ENCODE data around the gene DHX58. TPM values are rescaled to one million over a fixed set of nuclear protein-coding genes. Genes with fewer than 3 reads are reported as not detected.

Gene DHX58
- total RNA-seq, 6 experiments from 2014 or later: 9.0 to 27.9 (median 19.6) TPM

GRCh38 chr17:42111265-42111636 is 1.3 kb downstream of the DHX58 start:
- Histone ChIP-seq H3K4me1 (peaks cover 0 to 50% (median 14%) of the 10 kb centered on the region in 4 donors), H3K36me3 (peaks cover 0 to 6% (median 0%) of the 10 kb centered on the region in 4 donors), H3K4me3 (peak overlapping the region; percentile 54 to 62 (median 59)), H3K27me3 (no peaks in the 10 kb centered on the region), H3K27ac (peak overlapping the region; percentile 65 to 83 (median 77)), H3K9me3 (no peaks in the 10 kb centered on the region)
- 27% methylated on average over 2 of the region's 11 CpGs for WGBS (ENCODE audit: insufficient coverage, low coverage, low lambda C conversion rate, missing lambda C conversion rate)
- peak; percentile 19 to 59 (median 55) for ATAC-seq
- DNase-seq: peak; percentile 75 to 94 (median 91)
- TF ChIP-seq POLR2A (IDR thresholded peaks at IDR 0.05): no peak
- TF ChIP-seq CTCF (IDR thresholded peaks at IDR 0.05): no peak
- intact Hi-C loops (cut with DNase I): loop anchor here in 1 of 2 donors (5.0 kb wide), 1 partner anchor 149 kb away; no protein-coding TSS in a partner anchor

GRCh38 chr17:42110301-42111264 is 1.9 kb downstream of the DHX58 start:
- intact Hi-C loops (cut with DNase I): loop anchor here in 1 of 2 donors (5.0 kb wide), 1 partner anchor 148 kb away; no protein-coding TSS in a partner anchor
- H3K4me3 ChIP-seq: peak overlapping the region in 1 of 3 donors; percentile 59
- no peak for TF ChIP-seq CTCF (IDR thresholded peaks at IDR 0.05)
- no peak for TF ChIP-seq POLR2A (IDR thresholded peaks at IDR 0.05)
- no peak for ATAC-seq
- H3K9me3 ChIP-seq: no peaks in the 10 kb centered on the region
- DNase-seq: peak in 1 of 3 donors; percentile 48
- 70% methylated on average over 9 of the region's 18 CpGs for WGBS (ENCODE audit: insufficient coverage, low coverage, low lambda C conversion rate, missing lambda C conversion rate)
- H3K36me3 ChIP-seq: peaks cover 0 to 9% (median 0%) of the 10 kb centered on the region in 4 donors
- H3K4me1 ChIP-seq: peaks cover 0 to 43% (median 13%) of the 10 kb centered on the region in 4 donors
- H3K27ac ChIP-seq: peak overlapping the region in 1 of 3 donors; percentile 77
- no peaks in the 10 kb centered on the region for H3K27me3 ChIP-seq

- Histone ChIP-seq H3K9me3 (no peaks in the 10 kb centered on the region), H3K36me3 (peaks cover 0 to 22% (median 0%) of the 10 kb centered on the region in 4 donors), H3K27me3 (no peaks in the 10 kb centered on the region), H3K4me3 (no peak overlapping the region), H3K4me1 (peaks cover 0 to 43% (median 13%) of the 10 kb centered on the region in 4 donors), H3K27ac (no peak overlapping the region)
- intact Hi-C loops (cut with DNase I): no loop called here
- WGBS (ENCODE audit: insufficient coverage, low coverage, low lambda C conversion rate, missing lambda C conversion rate): 46% methylated on average over 6 of the region's 9 CpGs
- peak in 3 of 4 donors; percentile 5 to 34 (median 29) for ATAC-seq
- TF ChIP-seq CTCF (IDR thresholded peaks at IDR 0.05) (no peak), POLR2A (IDR thresholded peaks at IDR 0.05) (no peak)
- DNase-seq: peak in 2 of 3 donors; percentile 82 to 83
Observed at GRCh38 chr17:42109086-42109485, 3.4 kb downstream of the DHX58 start.

GRCh38 chr17:42107597-42108576 is 4.6 kb downstream of the DHX58 start:
- no peaks in the 10 kb centered on the region for H3K27me3 ChIP-seq
- peaks cover 0 to 39% (median 11%) of the 10 kb centered on the region in 4 donors for H3K4me1 ChIP-seq
- intact Hi-C loops (cut with DNase I): no loop called here
- H3K4me3 ChIP-seq: no peak overlapping the region
- no peak overlapping the region for H3K27ac ChIP-seq
- DNase-seq (peak; percentile 62 to 78 (median 73)), ATAC-seq (peak; percentile 14 to 50 (median 34))
- peaks cover 0 to 24% (median 0%) of the 10 kb centered on the region in 4 donors for H3K36me3 ChIP-seq
- 41% methylated on average over 10 of the region's 51 CpGs for WGBS (ENCODE audit: insufficient coverage, low coverage, low lambda C conversion rate, missing lambda C conversion rate)
- H3K9me3 ChIP-seq: no peaks in the 10 kb centered on the region
- TF ChIP-seq POLR2A (IDR thresholded peaks at IDR 0.05): no peak
- no peak for TF ChIP-seq CTCF (IDR thresholded peaks at IDR 0.05)
